ENCODE results near the gene PRKCA. TPM values are rescaled to one million over a fixed set of nuclear protein-coding genes. Genes with fewer than 3 reads are reported as not detected.

The PRKCA gene
- total and polyA plus RNA-seq, 2 experiments from 2014 or later, result 6.4 to 35.4 TPM

GRCh38 chr17:66335797-66336196 lies 33.4 kb downstream of the PRKCA start:
- peaks cover 2% of the 10 kb centered on the region; the same call in 1 of the 2 replicates for H4K20me1 ChIP-seq (replicated peaks; ENCODE audit: insufficient read depth)
- TF ChIP-seq, protein P1, sequence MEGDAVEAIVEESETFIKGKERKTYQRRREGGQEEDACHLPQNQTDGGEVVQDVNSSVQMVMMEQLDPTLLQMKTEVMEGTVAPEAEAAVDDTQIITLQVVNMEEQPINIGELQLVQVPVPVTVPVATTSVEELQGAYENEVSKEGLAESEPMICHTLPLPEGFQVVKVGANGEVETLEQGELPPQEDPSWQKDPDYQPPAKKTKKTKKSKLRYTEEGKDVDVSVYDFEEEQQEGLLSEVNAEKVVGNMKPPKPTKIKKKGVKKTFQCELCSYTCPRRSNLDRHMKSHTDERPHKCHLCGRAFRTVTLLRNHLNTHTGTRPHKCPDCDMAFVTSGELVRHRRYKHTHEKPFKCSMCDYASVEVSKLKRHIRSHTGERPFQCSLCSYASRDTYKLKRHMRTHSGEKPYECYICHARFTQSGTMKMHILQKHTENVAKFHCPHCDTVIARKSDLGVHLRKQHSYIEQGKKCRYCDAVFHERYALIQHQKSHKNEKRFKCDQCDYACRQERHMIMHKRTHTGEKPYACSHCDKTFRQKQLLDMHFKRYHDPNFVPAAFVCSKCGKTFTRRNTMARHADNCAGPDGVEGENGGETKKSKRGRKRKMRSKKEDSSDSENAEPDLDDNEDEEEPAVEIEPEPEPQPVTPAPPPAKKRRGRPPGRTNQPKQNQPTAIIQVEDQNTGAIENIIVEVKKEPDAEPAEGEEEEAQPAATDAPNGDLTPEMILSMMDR (conservative IDR thresholded peaks at IDR 0.05; ENCODE audit: low read depth in 2 of 2), result no peak
- TF ChIP-seq STAT1 (IDR thresholded peaks at IDR 0.05; ENCODE audit: unreplicated experiment) (no peak), CREB1 (CRISPR knock-in tag; IDR thresholded peaks at IDR 0.05; ENCODE audit: low read depth) (no peak), NANOG (IDR thresholded peaks at IDR 0.05; ENCODE audit: borderline replicate concordance) (no peak), ZNF331 (CRISPR knock-in tag; IDR thresholded peaks at IDR 0.05; ENCODE audit: low read depth) (no peak), POLR2AphosphoS5 (IDR thresholded peaks at IDR 0.05; ENCODE audit: low read depth) (no peak), JUNB (IDR thresholded peaks at IDR 0.05; ENCODE audit: unreplicated experiment) (no peak), ZNF114 (CRISPR knock-in tag; IDR thresholded peaks at IDR 0.05) (no peak), ZNF462 (CRISPR knock-in tag; IDR thresholded peaks at IDR 0.05) (no peak), EZH2 (IDR thresholded peaks at IDR 0.05; ENCODE audit: low read depth, unreplicated experiment) (no peak), EZH2phosphoT487 (IDR thresholded peaks at IDR 0.05; ENCODE audit: unreplicated experiment) (no peak)
- TF ChIP-seq, protein P2, sequence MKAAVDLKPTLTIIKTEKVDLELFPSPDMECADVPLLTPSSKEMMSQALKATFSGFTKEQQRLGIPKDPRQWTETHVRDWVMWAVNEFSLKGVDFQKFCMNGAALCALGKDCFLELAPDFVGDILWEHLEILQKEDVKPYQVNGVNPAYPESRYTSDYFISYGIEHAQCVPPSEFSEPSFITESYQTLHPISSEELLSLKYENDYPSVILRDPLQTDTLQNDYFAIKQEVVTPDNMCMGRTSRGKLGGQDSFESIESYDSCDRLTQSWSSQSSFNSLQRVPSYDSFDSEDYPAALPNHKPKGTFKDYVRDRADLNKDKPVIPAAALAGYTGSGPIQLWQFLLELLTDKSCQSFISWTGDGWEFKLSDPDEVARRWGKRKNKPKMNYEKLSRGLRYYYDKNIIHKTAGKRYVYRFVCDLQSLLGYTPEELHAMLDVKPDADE (IDR thresholded peaks at IDR 0.05), result no peak
- TF ChIP-seq, protein P3, sequence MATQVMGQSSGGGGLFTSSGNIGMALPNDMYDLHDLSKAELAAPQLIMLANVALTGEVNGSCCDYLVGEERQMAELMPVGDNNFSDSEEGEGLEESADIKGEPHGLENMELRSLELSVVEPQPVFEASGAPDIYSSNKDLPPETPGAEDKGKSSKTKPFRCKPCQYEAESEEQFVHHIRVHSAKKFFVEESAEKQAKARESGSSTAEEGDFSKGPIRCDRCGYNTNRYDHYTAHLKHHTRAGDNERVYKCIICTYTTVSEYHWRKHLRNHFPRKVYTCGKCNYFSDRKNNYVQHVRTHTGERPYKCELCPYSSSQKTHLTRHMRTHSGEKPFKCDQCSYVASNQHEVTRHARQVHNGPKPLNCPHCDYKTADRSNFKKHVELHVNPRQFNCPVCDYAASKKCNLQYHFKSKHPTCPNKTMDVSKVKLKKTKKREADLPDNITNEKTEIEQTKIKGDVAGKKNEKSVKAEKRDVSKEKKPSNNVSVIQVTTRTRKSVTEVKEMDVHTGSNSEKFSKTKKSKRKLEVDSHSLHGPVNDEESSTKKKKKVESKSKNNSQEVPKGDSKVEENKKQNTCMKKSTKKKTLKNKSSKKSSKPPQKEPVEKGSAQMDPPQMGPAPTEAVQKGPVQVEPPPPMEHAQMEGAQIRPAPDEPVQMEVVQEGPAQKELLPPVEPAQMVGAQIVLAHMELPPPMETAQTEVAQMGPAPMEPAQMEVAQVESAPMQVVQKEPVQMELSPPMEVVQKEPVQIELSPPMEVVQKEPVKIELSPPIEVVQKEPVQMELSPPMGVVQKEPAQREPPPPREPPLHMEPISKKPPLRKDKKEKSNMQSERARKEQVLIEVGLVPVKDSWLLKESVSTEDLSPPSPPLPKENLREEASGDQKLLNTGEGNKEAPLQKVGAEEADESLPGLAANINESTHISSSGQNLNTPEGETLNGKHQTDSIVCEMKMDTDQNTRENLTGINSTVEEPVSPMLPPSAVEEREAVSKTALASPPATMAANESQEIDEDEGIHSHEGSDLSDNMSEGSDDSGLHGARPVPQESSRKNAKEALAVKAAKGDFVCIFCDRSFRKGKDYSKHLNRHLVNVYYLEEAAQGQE (IDR thresholded peaks at IDR 0.05; ENCODE audit: unreplicated experiment), result no peak

More at GRCh38 chr17:66335797-66336196, 33.4 kb downstream of the PRKCA start:
- Histone ChIP-seq H2AFZ (no peak overlapping the region), H3K4me3 (no peak overlapping the region), H3K27me3 (ENCODE audit: insufficient read depth) (no peaks in the 10 kb centered on the region), H3K4me2 (no peak overlapping the region), H3F3A (replicated peaks; ENCODE audit: low read depth) (no peaks in the 10 kb centered on the region), H3K36me3 (ENCODE audit: insufficient read depth) (no peaks in the 10 kb centered on the region), H3K4me1 (ENCODE audit: insufficient read depth) (no peaks in the 10 kb centered on the region), H3K79me2 (replicated peaks; ENCODE audit: insufficient read depth) (no peaks in the 10 kb centered on the region), H3K9me2 (ENCODE audit: insufficient read depth) (no peaks in the 10 kb centered on the region), H3K27ac (ENCODE audit: low read depth) (no peak overlapping the region)
- Mint-ChIP-seq H3K9me3 (no peaks in the 10 kb centered on the region), H3K27ac (no peak overlapping the region), H3K36me3 (ENCODE audit: low read depth) (no peaks in the 10 kb centered on the region), H3K4me3 (no peak overlapping the region), H3K4me1 (peaks cover 13% of the 10 kb centered on the region), H3K27me3 (ENCODE audit: insufficient read depth, low read depth, poor library complexity) (peaks cover 3% of the 10 kb centered on the region)
- no peak for DNase-seq (ENCODE audit: low spot score)
- ATAC-seq, result no peak
